ENCODE results near the gene AAR2.
A peak's percentile ranks its signal among the peaks of the same experiment; 100 is the strongest.

DNA sequence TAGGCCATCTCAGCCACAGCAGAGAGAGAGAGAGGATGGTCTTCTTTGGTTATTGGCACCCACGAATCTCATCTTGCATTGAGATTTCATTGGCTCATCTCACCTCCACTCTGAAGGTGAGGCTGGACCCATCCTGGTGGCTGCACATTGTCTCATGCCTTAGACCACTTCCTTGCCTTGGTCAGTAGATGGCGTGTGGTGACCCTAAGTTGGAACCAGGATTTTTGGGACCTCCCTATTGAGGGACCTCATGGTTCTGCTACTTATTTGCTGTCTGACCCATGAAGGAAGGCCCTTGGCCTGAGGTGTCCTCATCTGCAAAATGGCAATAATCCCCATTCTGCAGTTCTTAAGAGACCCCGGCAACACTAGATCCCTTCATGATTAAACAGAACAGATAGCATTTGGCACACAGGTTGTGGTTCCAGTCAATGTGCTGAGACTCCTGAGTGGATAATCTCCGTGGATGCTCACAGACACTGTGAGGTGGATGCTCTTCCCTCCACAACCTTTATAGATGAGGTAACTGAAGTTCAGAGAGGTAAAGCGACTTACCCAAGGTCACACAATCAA is 21.5 kb upstream of the AAR2 start:
- TF ChIP-seq, protein P1, sequence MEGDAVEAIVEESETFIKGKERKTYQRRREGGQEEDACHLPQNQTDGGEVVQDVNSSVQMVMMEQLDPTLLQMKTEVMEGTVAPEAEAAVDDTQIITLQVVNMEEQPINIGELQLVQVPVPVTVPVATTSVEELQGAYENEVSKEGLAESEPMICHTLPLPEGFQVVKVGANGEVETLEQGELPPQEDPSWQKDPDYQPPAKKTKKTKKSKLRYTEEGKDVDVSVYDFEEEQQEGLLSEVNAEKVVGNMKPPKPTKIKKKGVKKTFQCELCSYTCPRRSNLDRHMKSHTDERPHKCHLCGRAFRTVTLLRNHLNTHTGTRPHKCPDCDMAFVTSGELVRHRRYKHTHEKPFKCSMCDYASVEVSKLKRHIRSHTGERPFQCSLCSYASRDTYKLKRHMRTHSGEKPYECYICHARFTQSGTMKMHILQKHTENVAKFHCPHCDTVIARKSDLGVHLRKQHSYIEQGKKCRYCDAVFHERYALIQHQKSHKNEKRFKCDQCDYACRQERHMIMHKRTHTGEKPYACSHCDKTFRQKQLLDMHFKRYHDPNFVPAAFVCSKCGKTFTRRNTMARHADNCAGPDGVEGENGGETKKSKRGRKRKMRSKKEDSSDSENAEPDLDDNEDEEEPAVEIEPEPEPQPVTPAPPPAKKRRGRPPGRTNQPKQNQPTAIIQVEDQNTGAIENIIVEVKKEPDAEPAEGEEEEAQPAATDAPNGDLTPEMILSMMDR (IDR thresholded peaks at IDR 0.05) = peak in 1 of 6 experiments; percentile 28
- no peak for TF ChIP-seq POLR2A (IDR thresholded peaks at IDR 0.05)
